Measurements from ENCODE around the gene LRRC8E.

LRRC8E gene

GRCh38 chr19:7859831-7860713 lies 28.2 kb upstream of the LRRC8E start:
- DNase-seq (ENCODE audit: low read depth in 2 of 2), result no peak
- TF ChIP-seq CTCF (IDR thresholded peaks at IDR 0.05; ENCODE audit: low read depth, low read length), result no peak
- no peak overlapping the region for H3K4me3 ChIP-seq (replicated peaks in 1 of 2; ENCODE audit: low read depth in 2 of 2, low read length in 2 of 2)

GRCh38 chr19:7860714-7861618 lies 27.3 kb upstream of the LRRC8E start:
- DNase-seq (ENCODE audit: low read depth in 2 of 2), result no peak
- no peak for TF ChIP-seq CTCF (IDR thresholded peaks at IDR 0.05; ENCODE audit: low read depth, low read length)
- H3K4me3 ChIP-seq (replicated peaks in 1 of 2; ENCODE audit: low read depth in 2 of 2, low read length in 2 of 2), result no peak overlapping the region

GRCh38 chr19:7861619-7862412 lies 26.5 kb upstream of the LRRC8E start:
- H3K4me3 ChIP-seq (replicated peaks in 1 of 2; ENCODE audit: low read depth in 2 of 2, low read length in 2 of 2), result peak overlapping the region in 1 of 2 donors; percentile 3
- no peak for TF ChIP-seq CTCF (IDR thresholded peaks at IDR 0.05; ENCODE audit: low read depth, low read length)
- no peak for DNase-seq (ENCODE audit: low read depth in 2 of 2)

- no peak for TF ChIP-seq CTCF (IDR thresholded peaks at IDR 0.05; ENCODE audit: low read depth, low read length)
- H3K4me3 ChIP-seq (replicated peaks in 1 of 2; ENCODE audit: low read depth in 2 of 2, low read length in 2 of 2), result peak overlapping the region in 1 of 2 donors; percentile 3
These were observed 25.8 kb upstream of the LRRC8E start for GRCh38 chr19:7862413-7862951.

GRCh38 chr19:7863157-7863970 lies 24.9 kb upstream of the LRRC8E start:
- no peak overlapping the region for H3K4me3 ChIP-seq (replicated peaks in 1 of 2; ENCODE audit: low read depth in 2 of 2, low read length in 2 of 2)
- no peak for DNase-seq (ENCODE audit: low read depth in 2 of 2)
- no peak for TF ChIP-seq CTCF (IDR thresholded peaks at IDR 0.05; ENCODE audit: low read depth, low read length)

More at GRCh38 chr19:7862413-7862951, 25.8 kb upstream of the LRRC8E start:
- peak; percentile 26 to 75 for DNase-seq (ENCODE audit: low read depth in 2 of 2)

Measured in cardiac fibroblast (primary cell).